GM23248 (cell line): Measurements from ENCODE around the gene LRP4.

Experiments used
- EZH2 ChIP-seq: fragments of 200-600 bp; sonication (generic); IDR thresholded peaks from 2 replicates; pipeline ENCODE4 v1.6.1; 2018; ENCODE audit warnings: antibody characterized with exemption, mild to moderate bottlenecking; ENCODE audit not compliant: insufficient read depth, poor library complexity, severe bottlenecking
- EZH2phosphoT487 ChIP-seq: fragments of 200-600 bp; sonication (generic); IDR thresholded peaks from 2 replicates; pipeline ENCODE4 v1.6.1; 2018; ENCODE audit warnings: antibody characterized with exemption, moderate library complexity, mild to moderate bottlenecking, low read depth; ENCODE audit not compliant: insufficient read depth

GRCh38 chr11:46900091-46900746, 18.1 kb downstream of the LRP4 start:
- TF ChIP-seq EZH2 (no peak), EZH2phosphoT487 (no peak)
